Measurements from ENCODE around the gene PCDHGC5. TPM values are rescaled to one million over a fixed set of nuclear protein-coding genes. Genes with fewer than 3 reads are reported as not detected.

Gene PCDHGC5
- total RNA-seq, 4 donors from 2014 or later: 1.1 to 1.7 (median 1.7) TPM

- no peak for DNase-seq (ENCODE audit: low spot score in 2 of 2)
- intact Hi-C loops (cut with DNase I; ENCODE audit: low total_unique reads): no loop called here
- 90 to 92% methylated on average over 9 of the region's 9 CpGs for WGBS, 2 donors
- no peak overlapping the region for H3K4me3 ChIP-seq (ENCODE audit: low read depth, poor library complexity, severe bottlenecking)
- TF ChIP-seq, protein P1, sequence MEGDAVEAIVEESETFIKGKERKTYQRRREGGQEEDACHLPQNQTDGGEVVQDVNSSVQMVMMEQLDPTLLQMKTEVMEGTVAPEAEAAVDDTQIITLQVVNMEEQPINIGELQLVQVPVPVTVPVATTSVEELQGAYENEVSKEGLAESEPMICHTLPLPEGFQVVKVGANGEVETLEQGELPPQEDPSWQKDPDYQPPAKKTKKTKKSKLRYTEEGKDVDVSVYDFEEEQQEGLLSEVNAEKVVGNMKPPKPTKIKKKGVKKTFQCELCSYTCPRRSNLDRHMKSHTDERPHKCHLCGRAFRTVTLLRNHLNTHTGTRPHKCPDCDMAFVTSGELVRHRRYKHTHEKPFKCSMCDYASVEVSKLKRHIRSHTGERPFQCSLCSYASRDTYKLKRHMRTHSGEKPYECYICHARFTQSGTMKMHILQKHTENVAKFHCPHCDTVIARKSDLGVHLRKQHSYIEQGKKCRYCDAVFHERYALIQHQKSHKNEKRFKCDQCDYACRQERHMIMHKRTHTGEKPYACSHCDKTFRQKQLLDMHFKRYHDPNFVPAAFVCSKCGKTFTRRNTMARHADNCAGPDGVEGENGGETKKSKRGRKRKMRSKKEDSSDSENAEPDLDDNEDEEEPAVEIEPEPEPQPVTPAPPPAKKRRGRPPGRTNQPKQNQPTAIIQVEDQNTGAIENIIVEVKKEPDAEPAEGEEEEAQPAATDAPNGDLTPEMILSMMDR (IDR thresholded peaks at IDR 0.05): no peak
- no peak for TF ChIP-seq POLR2A (IDR thresholded peaks at IDR 0.05)
Observed at GRCh38 chr5:141486091-141486490, 2.8 kb upstream of the PCDHGC5 start.

GRCh38 chr5:141487131-141487530, 1.8 kb upstream of the PCDHGC5 start:
- intact Hi-C loops (cut with DNase I; ENCODE audit: low total_unique reads): no loop called here
- peak in 1 of 2 donors; percentile 76 for DNase-seq (ENCODE audit: low spot score in 2 of 2)
- no peak overlapping the region for H3K4me3 ChIP-seq (ENCODE audit: low read depth, poor library complexity, severe bottlenecking)
- no peak for TF ChIP-seq POLR2A (IDR thresholded peaks at IDR 0.05)
- TF ChIP-seq, protein P1 (IDR thresholded peaks at IDR 0.05): no peak
- 80 to 90% methylated on average over 7 of the region's 7 CpGs for WGBS, 2 donors

GRCh38 chr5:141489841-141490240, 960 bp downstream of the PCDHGC5 start:
- TF ChIP-seq, protein P1 (IDR thresholded peaks at IDR 0.05): no peak
- no peak for TF ChIP-seq POLR2A (IDR thresholded peaks at IDR 0.05)
- no peak overlapping the region for H3K4me3 ChIP-seq (ENCODE audit: low read depth, poor library complexity, severe bottlenecking)
- intact Hi-C loops (cut with DNase I; ENCODE audit: low total_unique reads): no loop called here
- 94 to 95% methylated on average over 10 of the region's 10 CpGs for WGBS, 2 donors
- DNase-seq (ENCODE audit: low spot score in 2 of 2): peak in 1 of 2 donors; percentile 68

- H3K4me3 ChIP-seq (ENCODE audit: low read depth, poor library complexity, severe bottlenecking): no peak overlapping the region
- intact Hi-C loops (cut with DNase I; ENCODE audit: low total_unique reads): no loop called here
- DNase-seq (ENCODE audit: low spot score in 2 of 2): peak in 1 of 2 donors; percentile 60
- 96 to 97% methylated on average over 10 of the region's 10 CpGs for WGBS, 2 donors
- TF ChIP-seq, protein P1 (IDR thresholded peaks at IDR 0.05): no peak
- no peak for TF ChIP-seq POLR2A (IDR thresholded peaks at IDR 0.05)
Observed at GRCh38 chr5:141490271-141490670, 1.4 kb downstream of the PCDHGC5 start.

GRCh38 chr5:141490771-141491170, 1.9 kb downstream of the PCDHGC5 start:
- H3K4me3 ChIP-seq (ENCODE audit: low read depth, poor library complexity, severe bottlenecking): no peak overlapping the region
- peak in 1 of 2 donors; percentile 76 for DNase-seq (ENCODE audit: low spot score in 2 of 2)
- TF ChIP-seq POLR2A (IDR thresholded peaks at IDR 0.05): no peak
- TF ChIP-seq, protein P1 (IDR thresholded peaks at IDR 0.05): no peak
- WGBS, 2 donors: 86 to 92% methylated on average over 13 of the region's 13 CpGs
- intact Hi-C loops (cut with DNase I; ENCODE audit: low total_unique reads): no loop called here

All from lower leg skin (tissue), 4 donors.